ENCODE data around the gene CCDC92. TPM values are rescaled to one million over a fixed set of nuclear protein-coding genes. Genes with fewer than 3 reads are reported as not detected.

The CCDC92 gene
- total and polyA plus RNA-seq, 8 donors, result 3.5 to 32.6 (median 20.9) TPM

DNA sequence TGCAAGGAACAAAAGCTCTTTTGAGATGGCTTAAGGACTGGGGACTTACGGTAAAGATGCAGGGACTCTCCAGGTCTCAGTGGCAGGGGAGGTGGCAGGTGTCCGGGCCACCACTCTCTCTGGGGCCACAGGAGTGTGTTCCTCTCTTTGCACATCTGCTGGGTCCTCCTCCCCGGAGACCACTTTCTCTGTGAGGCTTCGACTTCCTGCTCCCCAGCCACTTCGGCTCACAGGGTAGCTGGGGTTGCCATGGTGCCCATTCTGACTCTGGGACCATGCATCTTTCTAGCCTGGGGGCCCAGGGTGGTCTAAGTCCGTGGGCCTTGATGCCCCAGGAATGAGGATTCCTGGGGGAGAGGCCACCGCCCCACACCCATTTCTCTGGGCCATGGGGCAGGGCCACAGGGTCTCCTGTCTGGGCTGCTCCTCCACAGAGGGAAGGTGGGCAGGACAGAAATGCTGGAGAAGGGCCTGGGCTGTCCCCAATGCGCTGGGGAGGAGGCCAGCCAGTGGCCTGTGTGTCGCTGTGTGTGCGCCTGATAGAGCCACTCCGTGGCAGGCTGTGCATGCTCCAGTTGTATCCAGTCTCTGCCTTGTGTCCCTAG is 38.5 kb downstream of the CCDC92 start:
- TF ChIP-seq EP300 (IDR thresholded peaks at IDR 0.05) (no peak), POLR2A (IDR thresholded peaks at IDR 0.05) (no peak), POLR2AphosphoS5 (IDR thresholded peaks at IDR 0.05) (no peak)
- Histone ChIP-seq H3K36me3 (peaks cover 18 to 41% (median 25%) of the 10 kb centered on the region in 4 donors), H3K4me3 (no peak overlapping the region), H3K27ac (no peak overlapping the region), H3K27me3 (no peaks in the 10 kb centered on the region), H3K9me3 (no peaks in the 10 kb centered on the region), H3K4me1 (peaks cover 0 to 5% (median 0%) of the 10 kb centered on the region in 4 donors)
- intact Hi-C loops (cut with DNase I; ENCODE audit: low total_unique reads), result no loop called here
- WGBS, 5 donors, result 85 to 93% (median 90%) methylated on average over 6 to 11 of the region's 11 CpGs
- no peak for DNase-seq

GRCh38 chr12:123933214-123933613 is 39.4 kb downstream of the CCDC92 start:
- 87 to 92% (median 89%) methylated on average over 14 of the region's 14 CpGs for WGBS, 5 donors

GRCh38 chr12:123931686-123932321 is 40.8 kb downstream of the CCDC92 start:
- peaks cover 10 to 28% (median 12%) of the 10 kb centered on the region in 4 donors for H3K36me3 ChIP-seq
- no peaks in the 10 kb centered on the region for H3K27me3 ChIP-seq
- no peak overlapping the region for H3K27ac ChIP-seq
- no peaks in the 10 kb centered on the region for H3K9me3 ChIP-seq
- TF ChIP-seq POLR2A (IDR thresholded peaks at IDR 0.05), result no peak
- no peak for TF ChIP-seq EP300 (IDR thresholded peaks at IDR 0.05)
- no peak for TF ChIP-seq POLR2AphosphoS5 (IDR thresholded peaks at IDR 0.05)
- no peak for TF ChIP-seq CTCF (IDR thresholded peaks at IDR 0.05)
- DNase-seq, result no peak
- intact Hi-C loops (cut with DNase I; ENCODE audit: low total_unique reads), result no loop called here
- no peaks in the 10 kb centered on the region for H3K4me1 ChIP-seq
- 83 to 87% (median 86%) methylated on average over 13 to 14 of the region's 14 CpGs for WGBS, 5 donors
- no peak overlapping the region for H3K4me3 ChIP-seq

More at GRCh38 chr12:123933214-123933613, 39.4 kb downstream of the CCDC92 start:
- H3K9me3 ChIP-seq, result no peaks in the 10 kb centered on the region
- intact Hi-C loops (cut with DNase I; ENCODE audit: low total_unique reads), result no loop called here
- DNase-seq, result no peak
- H3K4me3 ChIP-seq, result no peak overlapping the region
- no peaks in the 10 kb centered on the region for H3K4me1 ChIP-seq
- H3K27me3 ChIP-seq, result no peaks in the 10 kb centered on the region
- peaks cover 18 to 39% (median 24%) of the 10 kb centered on the region in 4 donors for H3K36me3 ChIP-seq
- no peak for TF ChIP-seq CTCF (IDR thresholded peaks at IDR 0.05)
- no peak for TF ChIP-seq POLR2AphosphoS5 (IDR thresholded peaks at IDR 0.05)
- no peak for TF ChIP-seq EP300 (IDR thresholded peaks at IDR 0.05)
- no peak for TF ChIP-seq POLR2A (IDR thresholded peaks at IDR 0.05)
- H3K27ac ChIP-seq, result no peak overlapping the region

DNA sequence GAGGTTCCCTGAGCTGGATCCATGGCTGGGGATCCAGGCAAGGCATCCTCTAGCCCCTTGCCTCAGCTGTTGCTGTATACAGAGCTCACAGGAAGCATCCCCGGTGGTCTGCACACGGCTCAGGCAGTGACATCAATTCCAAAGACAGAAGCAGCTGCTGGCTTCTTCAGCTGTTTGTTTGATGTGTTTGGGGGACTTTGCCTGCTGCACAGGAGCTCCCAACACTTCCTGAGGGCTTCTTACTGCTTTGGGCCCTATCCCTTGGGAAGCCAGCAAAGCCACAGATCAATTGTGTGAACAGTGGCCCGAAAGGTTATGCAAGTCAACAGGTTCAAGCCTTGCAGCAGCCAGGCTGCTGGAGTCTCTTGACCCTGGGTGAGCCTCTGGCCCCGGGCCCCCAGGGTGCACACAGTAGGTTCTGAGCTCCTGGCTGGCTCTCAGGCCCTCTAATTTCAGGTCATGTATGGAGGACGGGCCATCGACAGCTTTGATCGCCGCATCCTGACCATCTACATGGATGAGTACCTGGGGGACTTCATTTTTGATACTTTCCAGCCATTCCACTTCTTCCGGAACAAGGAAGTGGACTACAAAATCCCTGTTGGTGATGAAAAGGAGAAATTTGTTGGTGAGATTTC is 42.6 kb downstream of the CCDC92 start:
- WGBS, 5 donors, result 86 to 98% (median 92%) methylated on average over 8 to 9 of the region's 9 CpGs
- DNase-seq, result no peak
- Histone ChIP-seq H3K4me1 (no peaks in the 10 kb centered on the region), H3K9me3 (no peaks in the 10 kb centered on the region), H3K27me3 (no peaks in the 10 kb centered on the region), H3K4me3 (no peak overlapping the region), H3K27ac (no peak overlapping the region), H3K36me3 (peaks cover 0 to 12% (median 2%) of the 10 kb centered on the region in 4 donors)
- intact Hi-C loops (cut with DNase I; ENCODE audit: low total_unique reads), result no loop called here
- TF ChIP-seq EP300 (IDR thresholded peaks at IDR 0.05) (no peak), POLR2AphosphoS5 (IDR thresholded peaks at IDR 0.05) (no peak), POLR2A (IDR thresholded peaks at IDR 0.05) (no peak), CTCF (IDR thresholded peaks at IDR 0.05) (no peak)
